ENCODE measurements around the gene KIAA2012.
"Not testable (repeated sequence)": the region's sequence is repeated elsewhere in the genome, so short reads cannot be mapped to it uniquely, and the experiment has no call there.

The KIAA2012 gene

GRCh38 chr2:202116691-202117090 lies 43.6 kb downstream of the KIAA2012 start:
- no peak for DNase-seq (ENCODE audit: low spot score)

- no peak for DNase-seq (ENCODE audit: low spot score)
Observed at GRCh38 chr2:202118168-202118567, 45.1 kb downstream of the KIAA2012 start.

- no peak for DNase-seq (ENCODE audit: low spot score)
Observed at GRCh38 chr2:202120828-202121227, 47.8 kb downstream of the KIAA2012 start.

DNA sequence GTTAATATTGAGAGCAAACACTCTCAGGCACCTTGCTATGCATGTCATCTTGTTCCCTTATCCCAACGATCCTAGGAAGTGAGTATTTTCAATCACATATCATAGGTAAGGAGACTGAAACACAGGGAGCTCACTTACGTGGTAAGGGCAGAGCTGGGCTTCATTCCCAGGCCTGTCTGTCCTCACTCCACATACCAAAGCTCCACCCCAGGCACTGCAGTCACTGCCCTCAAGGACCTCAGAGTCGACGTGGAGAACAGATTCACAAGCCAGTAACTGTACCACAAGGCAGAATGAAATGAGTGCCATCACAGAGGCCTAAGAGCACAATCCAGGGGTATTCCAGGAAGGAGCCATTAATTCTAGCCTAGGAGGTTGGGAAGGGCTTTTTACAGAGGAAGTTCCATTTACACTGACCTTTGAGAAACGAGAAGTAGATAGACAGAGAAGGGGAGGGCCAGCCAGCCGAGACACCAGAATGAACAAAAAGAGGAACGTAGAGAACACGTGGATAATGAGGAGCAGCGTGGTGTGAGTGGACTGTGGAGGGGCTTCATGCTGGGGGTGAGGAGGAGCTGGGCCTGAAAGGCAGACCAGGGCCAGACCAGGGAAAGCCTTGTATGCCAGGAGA lies 48.6 kb downstream of the KIAA2012 start:
- DNase-seq (ENCODE audit: low spot score) = no peak

DNA sequence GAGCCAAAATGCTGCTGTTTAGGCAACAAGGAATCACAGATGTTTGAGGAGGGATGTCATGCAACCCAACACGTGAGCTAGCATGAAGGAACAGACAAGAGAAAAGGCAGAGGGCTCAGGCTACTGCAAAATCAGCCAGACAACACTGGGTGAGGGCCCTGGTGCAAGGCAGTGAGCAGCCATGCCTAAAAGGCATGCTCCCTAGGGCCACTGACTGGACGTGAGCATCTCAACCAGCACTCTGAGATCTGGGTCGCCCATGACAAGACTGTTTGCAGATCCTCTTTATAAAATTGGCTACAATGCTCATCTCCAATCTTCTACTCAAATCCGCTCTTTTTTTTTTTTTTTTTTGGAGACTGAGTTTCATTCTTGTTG lies 49.1 kb downstream of the KIAA2012 start:
- no peak for DNase-seq (ENCODE audit: low spot score)

- no peak for DNase-seq (ENCODE audit: low spot score)
Observed at GRCh38 chr2:202122980-202123720, 50.1 kb downstream of the KIAA2012 start.

- no peak for DNase-seq (ENCODE audit: low spot score)
Observed at GRCh38 chr2:202124286-202124685, 51.2 kb downstream of the KIAA2012 start.

GRCh38 chr2:202127687-202128331 lies 54.8 kb downstream of the KIAA2012 start:
- DNase-seq (ENCODE audit: low spot score) = no peak

- DNase-seq (ENCODE audit: low spot score) = no peak
Observed at GRCh38 chr2:202129841-202130240, 56.8 kb downstream of the KIAA2012 start.

DNA sequence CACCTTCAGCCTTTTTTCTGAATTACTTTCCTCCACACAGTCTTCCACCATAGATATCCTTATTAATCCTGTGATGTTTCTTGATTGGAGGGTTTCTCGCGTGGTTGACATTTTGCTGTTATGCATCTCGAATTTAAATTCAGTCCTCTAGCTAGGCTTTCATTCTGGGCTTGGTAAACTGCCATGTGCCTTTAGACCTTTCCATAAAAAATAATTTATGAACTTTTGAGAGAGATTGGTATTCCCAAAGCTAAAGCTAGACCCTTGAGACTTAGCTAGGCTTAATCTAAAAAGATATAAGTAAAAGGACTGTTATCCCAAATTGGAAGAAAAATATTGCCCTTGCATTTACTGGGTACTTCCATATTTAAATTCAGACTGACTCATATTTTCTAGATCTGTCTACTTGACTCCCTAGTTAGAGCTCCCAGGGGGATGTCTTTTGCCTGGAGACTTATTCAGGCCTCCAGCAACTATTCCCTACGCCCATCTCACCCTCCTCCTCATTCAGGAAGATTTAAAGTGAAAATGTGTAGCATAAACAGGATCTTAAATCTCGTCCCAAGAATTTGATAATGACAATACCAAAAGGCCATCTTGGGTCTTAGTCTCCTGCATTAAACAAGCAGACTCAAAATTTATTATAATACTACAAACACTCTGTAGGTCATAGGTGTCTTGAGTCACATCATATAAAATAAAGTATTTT lies 60.3 kb downstream of the KIAA2012 start:
- no peak for DNase-seq (ENCODE audit: low spot score)

- DNase-seq (ENCODE audit: low spot score) = no peak
Observed at GRCh38 chr2:202133909-202134265, 60.8 kb downstream of the KIAA2012 start.

DNA sequence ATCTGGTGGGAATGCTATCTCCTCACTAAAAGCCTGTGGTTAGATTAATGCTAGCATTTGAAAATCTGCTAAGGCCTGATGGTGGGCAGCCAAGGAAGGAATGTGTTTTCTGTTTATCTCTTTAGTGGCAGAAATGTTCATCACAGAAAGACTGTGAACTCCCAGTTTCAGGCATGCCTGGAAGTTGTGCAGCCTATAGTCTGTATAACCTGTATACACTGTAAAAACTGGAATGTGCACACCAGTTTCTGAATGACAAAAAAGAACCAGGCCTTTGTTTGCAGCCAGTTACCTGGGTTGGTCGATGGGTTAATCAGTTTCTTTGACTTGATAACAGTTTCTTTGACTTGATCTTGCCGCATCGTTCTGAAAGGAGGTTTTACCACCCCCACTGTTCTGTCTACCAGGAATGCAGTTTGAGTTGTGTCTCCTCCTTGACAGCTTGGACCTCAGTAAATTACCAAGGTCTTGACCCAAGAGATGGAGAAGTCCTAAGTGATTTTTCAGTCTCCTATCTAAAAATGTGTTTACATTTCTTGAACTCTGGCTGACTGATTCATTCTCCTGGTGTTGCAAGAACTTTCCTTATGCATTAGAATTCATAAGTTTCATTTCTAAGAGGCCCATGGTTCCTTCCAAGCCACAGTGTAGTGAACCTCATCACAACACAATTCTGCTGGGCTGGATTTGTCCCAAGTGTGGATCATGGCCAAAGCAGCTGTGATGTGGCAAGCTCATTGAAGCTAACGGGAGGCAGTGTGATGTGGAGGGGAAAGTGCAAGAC lies 62.2 kb downstream of the KIAA2012 start:
- no peak for DNase-seq (ENCODE audit: low spot score)

- DNase-seq (ENCODE audit: low spot score) = not testable (repeated sequence)
Observed at GRCh38 chr2:202136039-202136438, 63.0 kb downstream of the KIAA2012 start.

- no peak for DNase-seq (ENCODE audit: low spot score)
Observed at GRCh38 chr2:202136526-202136925, 63.5 kb downstream of the KIAA2012 start.

GRCh38 chr2:202140522-202141252 lies 67.6 kb downstream of the KIAA2012 start:
- no peak for DNase-seq (ENCODE audit: low spot score)

- no peak for DNase-seq (ENCODE audit: low spot score)
Observed at GRCh38 chr2:202141329-202141947, 68.4 kb downstream of the KIAA2012 start.

- no peak for DNase-seq (ENCODE audit: low spot score)
Observed at GRCh38 chr2:202142540-202142939, 69.5 kb downstream of the KIAA2012 start.

DNA sequence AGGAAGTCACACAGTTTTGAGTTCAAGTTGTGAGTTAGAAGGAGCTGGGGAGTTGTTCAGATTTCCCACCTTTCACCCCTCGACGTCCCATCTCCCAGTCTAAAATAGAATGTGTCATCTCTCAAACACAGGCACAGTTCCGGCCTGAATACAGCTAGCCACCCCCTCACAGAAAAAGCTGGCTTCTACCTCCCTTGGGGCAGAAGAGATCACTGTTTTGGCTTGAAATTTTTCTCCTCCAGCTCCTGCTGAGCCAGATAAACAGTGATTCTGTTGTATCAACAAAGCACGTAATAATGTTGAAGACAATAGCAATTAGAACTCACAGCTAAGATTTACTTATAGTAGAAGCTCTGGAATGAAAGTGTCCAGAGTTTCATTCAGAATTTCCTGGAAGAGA lies 74.7 kb downstream of the KIAA2012 start:
- no peak for DNase-seq (ENCODE audit: low spot score)

DNA sequence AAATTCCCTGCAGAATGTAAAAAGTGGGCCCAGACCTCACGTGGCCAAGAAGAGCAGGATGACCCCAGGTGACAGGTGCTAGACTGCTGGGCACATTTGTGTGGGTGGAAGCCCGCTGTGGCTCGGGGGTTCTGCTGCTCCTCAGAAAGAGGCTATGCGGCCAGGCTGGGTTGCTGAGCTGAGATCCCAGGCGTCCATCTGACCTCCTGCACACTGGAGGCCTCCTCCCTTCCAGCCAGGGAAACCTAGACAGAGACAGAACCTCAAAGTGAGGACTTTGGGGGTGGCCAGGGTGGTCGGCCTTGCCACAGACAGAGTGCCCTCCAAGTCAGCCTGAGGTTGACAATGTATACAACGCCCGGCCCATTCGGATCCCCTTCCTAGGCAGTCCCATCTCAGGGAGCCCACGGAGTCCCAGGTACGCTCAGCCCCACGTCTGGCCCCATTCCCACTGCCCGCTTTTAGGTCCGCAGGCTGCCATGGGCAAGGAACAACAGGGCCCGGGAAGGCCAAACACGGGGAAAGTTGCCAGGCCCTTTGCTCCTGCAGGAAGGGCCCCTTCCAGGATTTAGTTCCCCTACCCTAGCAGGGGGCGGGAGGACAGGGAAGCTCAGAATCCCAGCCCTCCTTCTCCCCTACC lies 75.6 kb downstream of the KIAA2012 start:
- DNase-seq (ENCODE audit: low spot score) = no peak

DNA sequence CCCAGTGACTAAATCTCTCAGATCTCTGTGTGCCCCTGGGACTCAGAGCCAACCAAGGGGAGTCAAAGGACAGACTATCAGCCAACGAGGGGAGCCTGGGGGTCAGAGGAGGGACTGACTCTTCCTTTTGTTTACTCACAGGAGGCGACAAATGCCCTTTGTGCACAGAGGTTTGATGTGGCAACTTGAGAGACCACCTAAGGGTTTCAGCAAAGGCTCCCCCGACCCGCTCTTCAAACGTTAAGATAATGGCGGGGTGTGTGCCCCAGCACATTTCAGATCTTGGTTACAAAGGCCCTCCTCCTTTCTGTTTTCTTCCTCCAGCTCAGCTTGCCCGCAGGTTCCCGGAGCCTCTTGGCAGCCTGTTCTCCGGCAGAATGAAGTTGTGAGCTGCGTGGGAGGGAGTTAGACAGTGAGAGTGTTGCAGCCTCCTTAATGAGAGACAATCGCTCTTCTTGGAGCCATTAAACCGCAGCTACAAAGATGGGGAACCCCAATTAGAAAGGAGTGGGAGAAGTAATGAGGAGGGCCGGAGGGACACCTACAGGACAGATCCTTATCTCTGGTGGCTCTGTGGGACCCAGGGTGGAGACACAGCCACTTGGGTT lies 76.2 kb downstream of the KIAA2012 start:
- DNase-seq (ENCODE audit: low spot score) = no peak
